ENCODE measurements around the gene CRBN.

Gene CRBN

DNA sequence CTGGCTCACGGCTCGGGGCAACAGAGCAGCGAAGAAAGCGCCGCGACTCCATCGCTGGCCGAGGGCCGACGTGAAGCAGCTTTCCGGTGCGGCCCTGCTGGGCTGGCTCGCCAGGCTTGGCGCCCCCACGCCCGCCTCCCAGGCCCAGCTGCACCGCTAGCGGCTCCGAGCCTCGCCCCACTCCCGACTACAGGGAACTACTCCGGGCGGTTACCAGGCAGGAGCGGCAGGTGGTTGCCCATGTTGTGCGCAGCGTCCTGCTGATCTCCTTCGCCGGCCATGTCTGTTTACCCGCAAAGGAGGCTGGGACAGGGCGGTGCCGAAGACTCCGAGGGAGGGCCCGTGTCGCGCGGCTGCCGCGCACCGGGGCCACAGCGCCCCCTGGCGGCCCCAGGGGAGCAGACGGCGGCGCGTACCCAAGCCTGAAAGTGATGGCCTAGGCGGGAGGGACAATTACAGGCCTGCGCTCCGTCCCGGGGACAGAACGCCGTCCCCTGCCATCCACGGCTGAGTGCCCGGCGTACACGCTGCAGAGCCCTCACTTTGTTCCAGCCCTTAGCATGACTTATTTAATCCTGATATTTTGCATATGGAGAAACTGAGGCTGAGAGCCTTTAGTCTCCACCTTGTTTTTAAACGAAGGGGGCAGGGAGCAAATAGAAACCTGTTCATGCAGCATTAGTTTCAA, at the start of gene CRBN:
Gene CRBN (minus strand): TSS at position 285 of the 688 bp plus-strand sequence. CDS start 4 bp downstream, at position 281.
- TF ChIP-seq, protein P1, sequence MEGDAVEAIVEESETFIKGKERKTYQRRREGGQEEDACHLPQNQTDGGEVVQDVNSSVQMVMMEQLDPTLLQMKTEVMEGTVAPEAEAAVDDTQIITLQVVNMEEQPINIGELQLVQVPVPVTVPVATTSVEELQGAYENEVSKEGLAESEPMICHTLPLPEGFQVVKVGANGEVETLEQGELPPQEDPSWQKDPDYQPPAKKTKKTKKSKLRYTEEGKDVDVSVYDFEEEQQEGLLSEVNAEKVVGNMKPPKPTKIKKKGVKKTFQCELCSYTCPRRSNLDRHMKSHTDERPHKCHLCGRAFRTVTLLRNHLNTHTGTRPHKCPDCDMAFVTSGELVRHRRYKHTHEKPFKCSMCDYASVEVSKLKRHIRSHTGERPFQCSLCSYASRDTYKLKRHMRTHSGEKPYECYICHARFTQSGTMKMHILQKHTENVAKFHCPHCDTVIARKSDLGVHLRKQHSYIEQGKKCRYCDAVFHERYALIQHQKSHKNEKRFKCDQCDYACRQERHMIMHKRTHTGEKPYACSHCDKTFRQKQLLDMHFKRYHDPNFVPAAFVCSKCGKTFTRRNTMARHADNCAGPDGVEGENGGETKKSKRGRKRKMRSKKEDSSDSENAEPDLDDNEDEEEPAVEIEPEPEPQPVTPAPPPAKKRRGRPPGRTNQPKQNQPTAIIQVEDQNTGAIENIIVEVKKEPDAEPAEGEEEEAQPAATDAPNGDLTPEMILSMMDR (conservative IDR thresholded peaks at IDR 0.05), result peak; percentile 97
- peak; percentile 69 for TF ChIP-seq ZFX (IDR thresholded peaks at IDR 0.05)
- peak within 1 kb of the TSS; percentile 78 for H3K27ac ChIP-seq

DNA sequence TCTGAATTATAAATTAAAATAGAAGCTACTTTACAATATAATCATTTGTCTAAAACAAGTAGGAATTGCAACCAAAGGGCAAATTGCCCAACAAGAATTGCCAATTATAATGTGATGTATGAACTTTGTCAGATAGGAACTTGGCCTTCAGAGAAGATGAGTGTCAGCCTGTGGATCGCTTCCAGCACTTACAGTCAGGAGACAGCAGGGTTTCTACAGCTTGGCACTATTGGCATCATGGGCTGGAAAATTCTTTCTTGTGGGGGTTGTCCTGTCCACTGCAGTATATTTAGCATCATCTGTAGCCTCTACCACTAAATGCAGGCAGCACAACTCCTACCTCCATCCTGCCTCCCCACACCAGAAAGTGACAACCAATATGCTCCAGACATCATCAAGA, 48.1 kb upstream of the CRBN start:
- TF ChIP-seq, protein P1 (conservative IDR thresholded peaks at IDR 0.05), result no peak
- TF ChIP-seq ZFX (IDR thresholded peaks at IDR 0.05), result no peak
- no peak overlapping the region for H3K27ac ChIP-seq

GRCh38 chr3:3221528-3221927, 42.0 kb upstream of the CRBN start:
- no peak overlapping the region for H3K27ac ChIP-seq
- TF ChIP-seq ZFX (IDR thresholded peaks at IDR 0.05), result no peak
- TF ChIP-seq, protein P1 (conservative IDR thresholded peaks at IDR 0.05), result no peak

- TF ChIP-seq, protein P1 (conservative IDR thresholded peaks at IDR 0.05), result no peak
- TF ChIP-seq ZFX (IDR thresholded peaks at IDR 0.05), result no peak
- no peak overlapping the region for H3K27ac ChIP-seq
Observed at GRCh38 chr3:3216401-3216800, 36.9 kb upstream of the CRBN start.

DNA sequence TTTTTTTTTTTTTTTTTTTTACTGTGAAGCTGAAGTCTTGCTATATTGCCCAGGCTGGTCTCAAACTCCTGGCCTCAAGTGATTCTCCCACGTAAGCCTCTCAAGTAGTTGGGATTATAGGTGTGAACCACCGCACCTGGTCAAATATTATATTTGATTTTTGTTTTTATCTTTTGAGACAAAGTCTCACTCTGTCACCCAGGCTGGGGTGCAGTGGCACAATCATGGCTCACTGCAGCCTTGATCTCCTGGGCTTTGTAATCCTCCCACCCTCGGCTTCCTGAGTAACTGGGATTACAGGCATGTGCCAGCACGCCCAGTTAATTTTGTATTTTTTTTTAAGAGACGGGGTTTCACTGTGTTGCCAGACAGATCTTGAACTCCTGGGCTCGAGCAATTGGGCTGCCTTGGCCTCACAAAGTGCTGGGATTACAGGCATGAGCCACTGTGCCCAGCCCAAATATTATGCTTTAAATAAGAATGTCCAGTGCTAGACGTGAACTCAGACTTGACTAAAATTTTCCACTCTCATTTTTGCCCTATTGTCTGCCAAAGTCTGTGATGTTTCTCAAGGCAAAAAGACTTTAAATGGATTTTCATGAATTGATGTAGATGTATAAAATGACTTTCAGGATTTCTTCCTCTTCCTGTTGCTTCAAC, 33.4 kb upstream of the CRBN start:
- no peak overlapping the region for H3K27ac ChIP-seq
- TF ChIP-seq, protein P1 (conservative IDR thresholded peaks at IDR 0.05), result no peak
- no peak for TF ChIP-seq ZFX (IDR thresholded peaks at IDR 0.05)

DNA sequence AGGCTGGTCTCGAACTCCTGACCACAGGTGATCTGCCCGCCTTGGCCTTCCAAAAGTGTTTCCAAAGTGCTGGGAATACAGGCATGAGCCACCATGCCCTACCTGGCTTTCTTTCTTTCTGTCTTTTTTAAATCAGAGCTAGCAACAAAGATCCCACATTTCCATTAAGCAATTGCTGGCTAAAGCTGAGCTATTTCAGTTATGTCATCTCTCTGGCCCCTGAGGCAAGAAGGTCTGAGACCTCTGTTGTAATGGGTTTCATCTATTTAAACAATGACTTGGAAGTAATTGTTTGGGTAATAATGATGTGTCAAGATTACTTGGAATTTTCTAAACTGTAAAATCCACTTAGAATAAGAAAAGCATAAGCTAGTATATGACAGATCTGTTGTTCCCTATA, 30.2 kb upstream of the CRBN start:
- no peak for TF ChIP-seq ZFX (IDR thresholded peaks at IDR 0.05)
- TF ChIP-seq, protein P1 (conservative IDR thresholded peaks at IDR 0.05), result no peak
- no peak overlapping the region for H3K27ac ChIP-seq

GRCh38 chr3:3209057-3209456, 29.6 kb upstream of the CRBN start:
- TF ChIP-seq, protein P1 (conservative IDR thresholded peaks at IDR 0.05), result no peak
- no peak for TF ChIP-seq ZFX (IDR thresholded peaks at IDR 0.05)
- H3K27ac ChIP-seq, result no peak overlapping the region
